Mesendoderm (in vitro differentiated cells): ENCODE results near the gene C18orf63.

Experiments
- DNase-seq: peaks from one replicate; pipeline ENCODE4 v3.0.0; 2013
- H2AK5ac ChIP-seq: 2 replicates; pipeline ENCODE4 v1.6.1; 2013; ENCODE audit warnings: low read length, inconsistent platforms
- H2BK120ac ChIP-seq: 2 replicates; pipeline ENCODE4 v1.6.1; 2013; ENCODE audit warnings: low read depth, mild to moderate bottlenecking, low read length, moderate library complexity, mixed read lengths
- H2BK15ac ChIP-seq: replicated peaks from 2 replicates; pipeline ENCODE4 v1.6.1; 2013; ENCODE audit warnings: low read depth, mild to moderate bottlenecking, moderate library complexity
- H2BK5ac ChIP-seq: 2 replicates; pipeline ENCODE4 v1.6.1; 2013; ENCODE audit warnings: low read length, inconsistent platforms
- H3K18ac ChIP-seq: 2 replicates; pipeline ENCODE4 v1.6.1; 2013; ENCODE audit warnings: mild to moderate bottlenecking, low read length, mixed read lengths
- H3K23ac ChIP-seq: one replicate; pipeline ENCODE4 v1.6.1; 2013; ENCODE audit warnings: low read length
- H3K27ac ChIP-seq: 2 replicates; pipeline ENCODE4 v1.5.1; 2013; ENCODE audit warnings: low read depth, mild to moderate bottlenecking, inconsistent platforms, low read length, moderate library complexity
- H3K27me3 ChIP-seq: 2 replicates; pipeline ENCODE4 v1.6.1; 2013; ENCODE audit warnings: low read length, control low read depth, mild to moderate bottlenecking, inconsistent platforms; ENCODE audit not compliant: insufficient read depth, poor library complexity
- H3K36me3 ChIP-seq: 2 replicates; pipeline ENCODE4 v1.6.1; 2013; ENCODE audit warnings: low read length, inconsistent platforms; ENCODE audit not compliant: control insufficient read depth, insufficient read depth
- H3K4ac ChIP-seq: one replicate; pipeline ENCODE4 v1.6.1; 2013; ENCODE audit warnings: low read depth, mild to moderate bottlenecking, low read length, moderate library complexity
- H3K4me1 ChIP-seq: 2 replicates; pipeline ENCODE4 v1.6.1; 2013; ENCODE audit warnings: low read depth, low read length, inconsistent platforms; ENCODE audit not compliant: control insufficient read depth
- H3K4me2 ChIP-seq: 2 replicates; pipeline ENCODE4 v1.6.1; 2013; ENCODE audit warnings: low read length
- H3K4me3 ChIP-seq: 2 replicates; pipeline ENCODE4 v1.5.1; 2013; ENCODE audit warnings: mild to moderate bottlenecking, low read length
- H3K56ac ChIP-seq: one replicate; pipeline ENCODE4 v1.6.1; 2013; ENCODE audit warnings: low read length
- H3K79me1 ChIP-seq: 2 replicates; pipeline ENCODE4 v1.6.1; 2013; ENCODE audit warnings: low read length, inconsistent platforms
- H3K79me2 ChIP-seq: 2 replicates; pipeline ENCODE4 v1.6.1; 2013; ENCODE audit warnings: mild to moderate bottlenecking, low read length; ENCODE audit not compliant: control insufficient read depth, insufficient read depth
- H3K9ac ChIP-seq: 2 replicates; pipeline ENCODE4 v1.6.1; 2013; ENCODE audit warnings: low read length, inconsistent platforms
- H4K5ac ChIP-seq: one replicate; pipeline ENCODE4 v1.6.1; 2013; ENCODE audit warnings: low read length
- H4K8ac ChIP-seq: one replicate; pipeline ENCODE4 v1.6.1; 2013; ENCODE audit warnings: low read depth, mild to moderate bottlenecking, control low read depth, low read length, moderate library complexity
- WGBS: extraction: QIAGEN DNeasy Blood & Tissue Kit; methylation state at CpG from one replicate; pipeline ENCODE4 v1.1.7; 2013; ENCODE audit warnings: low lambda C conversion rate, missing lambda C conversion rate; ENCODE audit not compliant: insufficient coverage; ENCODE audit errors: extremely low coverage; 5-methylcytosine and 5-hydroxymethylcytosine counted together

The C18orf63 gene

GRCh38 chr18:74392323-74392722 lies 76.7 kb downstream of the C18orf63 start:
- Histone ChIP-seq H3K4me1 (no peaks in the 10 kb centered on the region), H4K8ac (no peak overlapping the region), H2BK120ac (no peak overlapping the region), H3K4me3 (no peak overlapping the region), H2BK15ac (no peak overlapping the region), H3K4me2 (no peak overlapping the region), H2AK5ac (no peak overlapping the region), H2BK5ac (no peak overlapping the region), H3K23ac (no peak overlapping the region), H3K27ac (no peak overlapping the region), H3K27me3 (no peaks in the 10 kb centered on the region), H3K56ac (no peak overlapping the region), H3K79me2 (no peaks in the 10 kb centered on the region), H4K5ac (no peak overlapping the region), H3K18ac (no peak overlapping the region), H3K79me1 (no peaks in the 10 kb centered on the region), H3K4ac (no peak overlapping the region), H3K36me3 (no peaks in the 10 kb centered on the region), H3K9ac (no peak overlapping the region)
- no peak for DNase-seq
- no CpG with 5 or more reads among the region's 4 CpGs for WGBS

GRCh38 chr18:74395006-74395405 lies 79.4 kb downstream of the C18orf63 start:
- no peak overlapping the region for H3K56ac ChIP-seq
- no peak for DNase-seq
- H2BK120ac ChIP-seq, result no peak overlapping the region
- H3K27me3 ChIP-seq, result no peaks in the 10 kb centered on the region
- no peak overlapping the region for H3K18ac ChIP-seq
- H3K23ac ChIP-seq, result no peak overlapping the region
- H3K79me1 ChIP-seq, result no peaks in the 10 kb centered on the region
- no peaks in the 10 kb centered on the region for H3K4me1 ChIP-seq
- no peak overlapping the region for H2AK5ac ChIP-seq
- no peak overlapping the region for H3K4me3 ChIP-seq
- H3K36me3 ChIP-seq, result no peaks in the 10 kb centered on the region
- no peak overlapping the region for H3K4ac ChIP-seq
- H2BK5ac ChIP-seq, result no peak overlapping the region
- H3K4me2 ChIP-seq, result no peak overlapping the region
- H3K9ac ChIP-seq, result no peak overlapping the region
- no peak overlapping the region for H4K5ac ChIP-seq
- no peak overlapping the region for H2BK15ac ChIP-seq
- no peak overlapping the region for H4K8ac ChIP-seq
- H3K27ac ChIP-seq, result no peak overlapping the region
- WGBS, result no CpG with 5 or more reads among the region's 7 CpGs
- no peaks in the 10 kb centered on the region for H3K79me2 ChIP-seq

GRCh38 chr18:74395648-74396154 lies 80.1 kb downstream of the C18orf63 start:
- Histone ChIP-seq H4K5ac (no peak overlapping the region), H2AK5ac (no peak overlapping the region), H3K18ac (no peak overlapping the region), H4K8ac (no peak overlapping the region), H3K23ac (no peak overlapping the region), H3K56ac (no peak overlapping the region), H3K4me3 (no peak overlapping the region), H3K4me2 (no peak overlapping the region), H2BK120ac (no peak overlapping the region), H3K79me2 (no peaks in the 10 kb centered on the region), H2BK15ac (no peak overlapping the region), H3K79me1 (no peaks in the 10 kb centered on the region), H2BK5ac (no peak overlapping the region), H3K9ac (no peak overlapping the region), H3K4ac (no peak overlapping the region), H3K4me1 (no peaks in the 10 kb centered on the region), H3K27me3 (no peaks in the 10 kb centered on the region), H3K27ac (no peak overlapping the region), H3K36me3 (no peaks in the 10 kb centered on the region)
- no peak for DNase-seq
- WGBS, result no CpG with 5 or more reads among the region's 9 CpGs

- no peaks in the 10 kb centered on the region for H3K79me1 ChIP-seq
- H3K4ac ChIP-seq, result no peak overlapping the region
- no peaks in the 10 kb centered on the region for H3K27me3 ChIP-seq
- DNase-seq, result no peak
- no peak overlapping the region for H3K56ac ChIP-seq
- H4K5ac ChIP-seq, result no peak overlapping the region
- H2BK15ac ChIP-seq, result no peak overlapping the region
- no peak overlapping the region for H3K27ac ChIP-seq
- H3K79me2 ChIP-seq, result no peaks in the 10 kb centered on the region
- no peaks in the 10 kb centered on the region for H3K36me3 ChIP-seq
- H2BK5ac ChIP-seq, result no peak overlapping the region
- no peak overlapping the region for H3K4me2 ChIP-seq
- no peak overlapping the region for H2BK120ac ChIP-seq
- no peak overlapping the region for H2AK5ac ChIP-seq
- H3K18ac ChIP-seq, result no peak overlapping the region
- no peak overlapping the region for H4K8ac ChIP-seq
- no CpG with 5 or more reads among the region's 16 CpGs for WGBS
- no peak overlapping the region for H3K4me3 ChIP-seq
- no peak overlapping the region for H3K23ac ChIP-seq
- H3K4me1 ChIP-seq, result no peaks in the 10 kb centered on the region
- no peak overlapping the region for H3K9ac ChIP-seq
These were observed 80.8 kb downstream of the C18orf63 start for GRCh38 chr18:74396171-74397169.

- no peak overlapping the region for H4K5ac ChIP-seq
- H4K8ac ChIP-seq, result no peak overlapping the region
- no peak overlapping the region for H3K4me3 ChIP-seq
- H2BK15ac ChIP-seq, result no peak overlapping the region
- no peaks in the 10 kb centered on the region for H3K4me1 ChIP-seq
- H3K27me3 ChIP-seq, result no peaks in the 10 kb centered on the region
- H3K36me3 ChIP-seq, result no peaks in the 10 kb centered on the region
- no peaks in the 10 kb centered on the region for H3K79me2 ChIP-seq
- DNase-seq, result peak; percentile 5
- no peak overlapping the region for H3K9ac ChIP-seq
- no peak overlapping the region for H3K4ac ChIP-seq
- no peak overlapping the region for H3K23ac ChIP-seq
- H3K18ac ChIP-seq, result no peak overlapping the region
- WGBS, result no CpG with 5 or more reads among the region's 7 CpGs
- H2BK5ac ChIP-seq, result no peak overlapping the region
- H2AK5ac ChIP-seq, result no peak overlapping the region
- H3K79me1 ChIP-seq, result no peaks in the 10 kb centered on the region
- no peak overlapping the region for H2BK120ac ChIP-seq
- H3K56ac ChIP-seq, result no peak overlapping the region
- H3K4me2 ChIP-seq, result no peak overlapping the region
- no peak overlapping the region for H3K27ac ChIP-seq
These were observed 81.9 kb downstream of the C18orf63 start for GRCh38 chr18:74397572-74397971.
